Endometrial microvascular endothelial cells (primary cell): ENCODE measurements around the gene HMGN4. TPM values are rescaled to one million over a fixed set of nuclear protein-coding genes. Genes with fewer than 3 reads are reported as not detected.

Experiments used
- total RNA-seq: library from RNA; depleted of rRNA; stranded (reverse); fragments of >200 nt; gene quantifications from one replicate; pipeline ENCODE4 v1.2.3, GENCODE V29; 2015; ENCODE audit errors: inconsistent ontology term

HMGN4 gene
- total RNA-seq, 1 donor from 2014 or later = 93.8 TPM

Other genes starting within 250 kb of the HMGN4 start
- 11.8 TPM for gene BTN3A2, start 173.2 kb upstream of the HMGN4 start, total RNA-seq
- gene BTN2A2, start 155.3 kb upstream of the HMGN4 start, total RNA-seq = 9.2 TPM
- gene BTN3A1, start 136.1 kb upstream of the HMGN4 start, total RNA-seq = 17.8 TPM
- 15.0 TPM for gene BTN3A3, start 97.9 kb upstream of the HMGN4 start, total RNA-seq
- gene BTN2A1, start 80.4 kb upstream of the HMGN4 start, total RNA-seq = 9.5 TPM
- gene BTN1A1, start 38.1 kb upstream of the HMGN4 start, total RNA-seq = not detected
- 28.2 TPM for gene ABT1, start 58.6 kb downstream of the HMGN4 start, total RNA-seq
- 12.5 TPM for gene ZNF322, start 121.4 kb downstream of the HMGN4 start, total RNA-seq